ENCODE results near the gene HADHB.
"Not testable (repeated sequence)": the region's sequence is repeated elsewhere in the genome, so short reads cannot be mapped to it uniquely, and the experiment has no call there.

Gene HADHB

GRCh38 chr2:26330114-26330549 lies 85.4 kb downstream of the HADHB start:
- peak; percentile 93 for TF ChIP-seq CTCF (IDR thresholded peaks at IDR 0.05; ENCODE audit: control insufficient read depth, insufficient read depth, low read depth, low read length, missing control alignments)
- peak; percentile 90 for DNase-seq (ENCODE audit: low read depth)
- H3K4me3 ChIP-seq (ENCODE audit: control insufficient read depth, low read depth, low read length), result no peak overlapping the region

GRCh38 chr2:26330604-26331003 lies 85.9 kb downstream of the HADHB start:
- no peak for DNase-seq (ENCODE audit: low read depth)
- H3K4me3 ChIP-seq (ENCODE audit: control insufficient read depth, low read depth, low read length), result no peak overlapping the region
- no peak for TF ChIP-seq CTCF (IDR thresholded peaks at IDR 0.05; ENCODE audit: control insufficient read depth, insufficient read depth, low read depth, low read length, missing control alignments)

GRCh38 chr2:26331321-26331720 lies 86.6 kb downstream of the HADHB start:
- not testable (repeated sequence) for H3K4me3 ChIP-seq (ENCODE audit: control insufficient read depth, low read depth, low read length); DNase-seq (ENCODE audit: low read depth)

- no peak overlapping the region for H3K4me3 ChIP-seq (ENCODE audit: control insufficient read depth, low read depth, low read length)
- no peak for DNase-seq (ENCODE audit: low read depth)
- TF ChIP-seq CTCF (IDR thresholded peaks at IDR 0.05; ENCODE audit: control insufficient read depth, insufficient read depth, low read depth, low read length, missing control alignments), result no peak
These were observed 88.6 kb downstream of the HADHB start for GRCh38 chr2:26333293-26333692.

GRCh38 chr2:26335231-26335630 lies 90.5 kb downstream of the HADHB start:
- no peak for DNase-seq (ENCODE audit: low read depth)
- H3K4me3 ChIP-seq (ENCODE audit: control insufficient read depth, low read depth, low read length), result no peak overlapping the region
- TF ChIP-seq CTCF (IDR thresholded peaks at IDR 0.05; ENCODE audit: control insufficient read depth, insufficient read depth, low read depth, low read length, missing control alignments), result no peak

- H3K4me3 ChIP-seq (ENCODE audit: control insufficient read depth, low read depth, low read length), result no peak overlapping the region
- DNase-seq (ENCODE audit: low read depth), result no peak
- no peak for TF ChIP-seq CTCF (IDR thresholded peaks at IDR 0.05; ENCODE audit: control insufficient read depth, insufficient read depth, low read depth, low read length, missing control alignments)
These were observed 92.0 kb downstream of the HADHB start for GRCh38 chr2:26336719-26337118.

- no peak for DNase-seq (ENCODE audit: low read depth)
- H3K4me3 ChIP-seq (ENCODE audit: control insufficient read depth, low read depth, low read length), result no peak overlapping the region
- TF ChIP-seq CTCF (IDR thresholded peaks at IDR 0.05; ENCODE audit: control insufficient read depth, insufficient read depth, low read depth, low read length, missing control alignments), result no peak
These were observed 92.6 kb downstream of the HADHB start for GRCh38 chr2:26337298-26337697.
